Ammon's horn (tissue), 1 donor: ENCODE results near the gene WDR1.

Source experiments
- DNase-seq: peaks from one replicate; pipeline ENCODE4 v3.0.0-alpha.2; 2016; ENCODE audit warnings: low spot score

Gene WDR1

DNA sequence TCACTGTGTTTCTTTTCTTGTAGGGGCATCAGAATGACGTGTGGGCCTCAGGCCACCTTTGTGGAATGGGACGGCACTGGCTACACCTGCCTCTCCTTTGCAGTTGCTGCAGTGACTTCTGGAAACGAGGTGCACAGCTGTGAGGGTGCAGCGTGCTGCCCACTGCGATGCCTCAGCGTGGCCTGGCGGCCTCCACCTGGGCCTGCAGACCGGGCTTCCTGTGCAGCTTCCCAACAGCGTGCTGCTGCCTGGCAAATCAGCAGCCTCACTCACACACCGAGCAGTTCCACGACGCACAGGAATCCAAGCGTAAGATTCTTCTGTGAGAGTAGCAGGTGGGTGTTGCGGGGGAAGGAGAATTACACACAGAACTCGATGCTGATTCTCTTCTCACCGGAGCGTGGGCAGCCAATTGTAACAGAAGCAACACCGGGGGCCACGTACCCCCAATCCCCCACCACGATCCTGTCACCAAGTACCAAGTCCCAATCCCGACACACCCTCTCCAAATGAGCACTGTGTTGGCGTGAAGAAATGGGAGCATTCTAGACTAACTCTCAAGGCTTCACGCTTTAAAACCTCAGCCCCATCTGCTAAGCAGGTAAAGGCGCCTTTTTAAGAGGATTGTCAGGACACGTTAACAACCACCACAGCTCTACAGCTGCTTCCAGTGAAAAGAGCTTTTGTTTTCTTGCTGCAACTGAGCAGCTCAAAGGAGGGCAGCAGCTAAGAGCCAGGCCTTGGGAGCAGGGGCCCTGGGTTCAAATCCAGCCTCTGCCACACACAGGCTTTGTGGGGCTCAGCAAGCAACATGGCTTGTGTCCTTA lies 16.9 kb downstream of the WDR1 start:
- DNase-seq, result peak; percentile 64

DNA sequence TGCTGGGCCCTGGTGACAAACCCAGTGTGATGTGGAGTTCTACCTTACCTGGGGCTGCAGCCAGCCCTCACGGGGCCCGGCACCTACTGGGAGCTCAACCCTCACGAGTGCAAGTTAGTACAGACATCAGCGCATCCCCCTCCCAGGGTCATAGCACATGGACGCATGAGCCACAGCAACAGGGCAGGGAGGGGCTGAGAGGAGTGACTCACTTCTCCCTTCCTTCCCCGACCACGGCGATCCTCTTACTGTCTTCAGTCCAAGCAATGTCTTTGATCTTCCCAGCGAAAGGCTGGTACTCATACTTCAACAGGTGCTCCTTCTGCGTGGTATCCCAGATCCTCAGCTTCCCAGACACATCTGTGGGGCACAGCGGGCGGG lies 17.8 kb downstream of the WDR1 start:
- DNase-seq, result no peak

DNA sequence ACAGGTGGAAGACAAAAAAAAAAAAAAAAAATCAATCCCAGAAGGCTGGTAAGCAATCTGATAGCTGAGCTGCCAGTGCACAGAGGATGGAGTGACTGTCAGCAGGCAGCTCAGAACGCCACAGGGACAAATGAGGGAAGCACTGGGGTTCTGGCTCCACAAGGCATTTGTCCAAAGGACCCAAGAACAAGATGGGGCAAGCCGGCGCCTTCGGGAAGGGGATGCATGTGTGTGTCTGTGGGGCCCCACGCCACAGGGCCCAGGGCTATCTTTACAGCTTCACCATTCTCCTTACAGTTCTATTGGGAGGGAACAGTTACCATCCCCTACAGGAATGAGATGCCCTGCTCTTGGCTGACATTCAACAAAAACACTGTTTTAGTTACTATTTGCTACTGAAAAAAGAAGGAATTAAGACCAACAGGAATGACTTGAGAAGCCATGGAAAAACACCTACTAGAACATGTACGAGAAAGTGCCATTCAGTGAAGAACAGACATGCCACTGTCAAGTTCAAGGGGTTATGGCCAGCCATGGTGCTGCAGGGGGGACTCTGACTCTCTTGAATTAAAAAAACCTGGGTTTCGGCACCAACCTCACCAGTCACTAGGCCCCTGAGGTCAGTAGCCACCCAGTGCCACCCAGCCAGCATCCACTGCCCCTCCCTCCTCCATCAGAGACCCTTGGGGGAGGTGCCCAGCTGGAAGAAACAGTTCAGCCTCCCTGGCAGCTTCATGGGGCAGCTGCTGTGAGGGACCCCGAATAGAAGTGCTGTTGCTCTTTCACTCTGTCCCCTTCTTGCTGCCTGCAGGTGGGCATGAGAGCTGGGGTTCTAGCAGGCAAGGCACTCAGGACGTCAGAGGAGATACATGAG lies 18.5 kb downstream of the WDR1 start:
- no peak for DNase-seq

DNA sequence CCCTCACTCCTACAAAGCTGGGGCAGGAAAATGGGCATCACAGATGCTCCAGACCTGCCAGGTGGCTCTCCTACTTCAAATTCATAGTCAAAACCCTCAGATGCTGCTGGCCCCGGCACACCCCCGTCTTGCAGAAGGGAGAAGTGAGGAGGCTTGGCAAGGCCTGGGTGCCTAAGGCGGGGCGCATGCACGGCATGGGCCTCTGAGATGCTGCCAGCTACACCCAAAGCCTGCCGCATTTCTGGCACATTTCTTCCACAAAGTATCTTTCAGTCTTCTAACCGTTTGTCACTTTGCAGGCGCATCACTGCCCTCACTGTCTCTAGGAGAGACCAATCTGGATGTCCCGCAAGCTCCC lies 19.6 kb downstream of the WDR1 start:
- no peak for DNase-seq

DNA sequence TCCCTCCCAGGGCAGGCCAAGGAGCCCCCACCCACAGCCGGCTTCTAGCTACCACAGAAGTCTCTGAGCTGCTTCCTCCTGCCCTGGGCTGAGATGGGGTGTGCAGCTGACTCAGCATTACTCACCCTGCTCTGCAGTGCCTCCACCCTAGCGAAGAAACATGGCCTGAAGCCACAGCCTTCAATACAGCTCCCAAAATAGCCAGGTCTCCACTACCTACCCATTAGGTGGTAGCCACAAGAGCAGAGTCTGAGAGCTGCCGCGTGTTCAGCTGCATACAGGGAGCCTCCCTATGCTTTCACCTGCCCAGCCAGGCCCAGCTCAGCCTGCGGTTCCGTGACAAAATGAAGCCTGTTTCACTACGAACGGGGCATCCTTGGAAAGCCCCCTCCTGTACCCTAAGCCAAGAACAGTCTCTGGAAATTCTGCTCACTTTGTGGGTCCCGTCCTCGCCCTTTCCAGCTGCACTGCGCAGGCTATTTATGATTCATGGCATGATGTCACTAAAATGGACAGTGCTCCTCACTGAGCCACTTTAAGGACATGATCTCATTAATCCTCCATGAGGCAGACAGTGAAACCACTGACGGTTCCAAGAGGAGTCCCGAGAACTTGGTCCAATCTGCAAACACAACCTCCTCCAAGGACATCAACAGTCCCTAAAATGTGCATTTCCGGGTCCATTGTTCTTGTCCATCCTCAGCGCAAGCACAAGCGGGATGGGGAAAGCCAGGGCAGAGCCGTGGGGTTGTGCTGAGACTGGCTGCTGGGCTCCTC lies 20.2 kb downstream of the WDR1 start:
- peak; percentile 80 for DNase-seq

DNA sequence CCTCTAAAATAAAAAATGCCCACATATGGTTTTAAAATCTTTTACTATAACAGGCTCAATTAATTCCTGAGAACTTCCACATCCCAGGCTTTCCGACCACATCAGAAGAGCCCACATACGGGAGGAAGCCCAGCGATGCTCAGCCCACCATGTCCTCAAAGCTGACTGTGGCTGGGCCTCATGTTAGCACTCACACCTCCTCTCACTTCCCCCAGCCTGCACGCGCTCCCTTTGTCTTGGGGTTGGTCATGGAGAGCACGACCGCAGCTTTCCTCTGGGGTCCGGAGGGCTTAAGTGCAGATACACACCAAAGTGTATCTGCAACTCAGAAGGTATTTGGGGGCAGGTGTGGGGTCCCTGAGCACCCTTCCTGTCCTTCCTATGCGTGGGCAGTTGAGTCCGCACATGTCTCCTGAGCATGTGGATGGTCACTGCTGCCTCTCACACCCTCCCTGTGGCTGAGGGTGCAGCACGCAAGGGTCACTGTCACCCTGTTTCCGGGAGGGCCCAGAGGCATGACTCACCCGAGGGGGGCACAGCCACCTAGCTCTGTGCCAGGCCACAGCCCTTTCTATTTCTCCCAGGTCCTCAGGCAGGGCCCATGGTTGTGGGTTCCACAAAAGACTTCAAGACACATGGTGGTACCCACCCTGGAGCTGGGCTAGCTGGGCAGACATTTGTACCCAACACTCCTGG lies 21.2 kb downstream of the WDR1 start:
- DNase-seq, result no peak

DNA sequence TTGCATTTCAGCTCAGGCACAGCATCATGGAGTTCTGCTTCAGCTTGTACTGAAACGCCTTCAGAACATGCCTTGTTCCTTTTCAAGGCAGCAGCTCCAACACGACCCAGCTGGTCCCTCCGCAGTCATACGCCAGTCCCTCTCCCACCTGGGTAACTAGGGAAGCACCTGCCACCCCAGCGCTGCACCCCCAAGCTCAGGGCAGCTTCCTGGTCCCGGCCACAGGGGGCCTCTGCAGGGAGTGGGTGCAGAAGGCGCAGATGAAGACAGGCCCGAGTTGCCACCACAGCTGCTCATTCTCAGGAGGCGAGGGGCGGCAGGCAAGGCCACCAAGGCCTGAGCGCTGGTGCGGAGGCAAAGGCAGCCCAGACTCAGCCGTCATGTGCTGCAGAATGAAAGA lies 21.8 kb downstream of the WDR1 start:
- DNase-seq, result no peak

DNA sequence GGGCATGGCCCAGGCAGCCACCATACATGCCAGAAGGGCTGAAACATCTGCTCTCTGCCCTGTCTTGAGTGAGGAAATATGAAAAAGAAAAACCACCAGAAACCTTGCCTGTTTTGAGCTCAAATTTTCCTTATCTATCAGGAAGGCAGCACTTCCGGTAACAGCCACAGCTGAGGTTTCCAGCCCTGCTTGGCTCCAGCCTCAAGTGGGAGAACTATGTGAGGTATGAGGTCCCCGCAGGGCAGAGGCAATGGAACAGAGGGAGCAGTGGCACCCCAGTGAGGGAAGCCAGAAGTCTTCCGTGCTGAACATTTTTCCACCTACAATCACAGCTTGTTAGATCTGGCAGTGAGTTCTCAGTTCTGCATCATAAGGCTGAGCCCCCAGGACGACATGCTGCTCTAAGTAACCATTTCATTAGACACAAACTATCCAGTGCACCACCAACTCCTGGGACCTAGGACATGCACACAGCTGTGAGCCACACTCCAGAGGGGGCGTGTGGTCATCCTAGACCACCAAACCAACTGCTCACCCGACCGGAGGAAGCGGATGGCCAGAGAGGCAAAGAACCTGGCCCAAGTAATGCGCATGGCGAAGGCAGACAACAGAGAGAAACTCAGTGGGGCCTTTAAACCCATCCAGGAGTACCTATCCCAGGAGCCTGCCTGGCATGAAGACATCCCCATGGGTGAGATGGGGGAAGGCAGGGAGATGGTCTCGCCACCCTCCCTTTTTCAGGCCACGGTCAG lies 22.6 kb downstream of the WDR1 start:
- DNase-seq, result peak; percentile 57

DNA sequence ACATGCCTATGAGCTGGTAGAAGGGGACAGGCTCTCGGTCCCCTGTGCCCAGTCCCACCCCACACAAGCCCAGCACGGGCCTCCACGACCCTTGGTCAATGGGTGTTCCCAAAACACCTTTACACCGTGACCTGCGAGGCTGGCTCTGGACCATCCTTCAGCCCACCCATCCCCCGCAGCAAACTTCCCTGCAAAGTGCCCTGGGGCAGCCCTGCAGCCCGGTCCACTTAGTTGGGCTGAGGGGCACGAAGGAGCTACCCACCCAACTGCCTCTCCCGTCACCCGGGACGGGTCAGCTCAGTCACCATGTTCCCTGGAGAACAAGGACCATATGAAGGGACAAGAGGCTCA lies 23.4 kb downstream of the WDR1 start:
- no peak for DNase-seq

DNA sequence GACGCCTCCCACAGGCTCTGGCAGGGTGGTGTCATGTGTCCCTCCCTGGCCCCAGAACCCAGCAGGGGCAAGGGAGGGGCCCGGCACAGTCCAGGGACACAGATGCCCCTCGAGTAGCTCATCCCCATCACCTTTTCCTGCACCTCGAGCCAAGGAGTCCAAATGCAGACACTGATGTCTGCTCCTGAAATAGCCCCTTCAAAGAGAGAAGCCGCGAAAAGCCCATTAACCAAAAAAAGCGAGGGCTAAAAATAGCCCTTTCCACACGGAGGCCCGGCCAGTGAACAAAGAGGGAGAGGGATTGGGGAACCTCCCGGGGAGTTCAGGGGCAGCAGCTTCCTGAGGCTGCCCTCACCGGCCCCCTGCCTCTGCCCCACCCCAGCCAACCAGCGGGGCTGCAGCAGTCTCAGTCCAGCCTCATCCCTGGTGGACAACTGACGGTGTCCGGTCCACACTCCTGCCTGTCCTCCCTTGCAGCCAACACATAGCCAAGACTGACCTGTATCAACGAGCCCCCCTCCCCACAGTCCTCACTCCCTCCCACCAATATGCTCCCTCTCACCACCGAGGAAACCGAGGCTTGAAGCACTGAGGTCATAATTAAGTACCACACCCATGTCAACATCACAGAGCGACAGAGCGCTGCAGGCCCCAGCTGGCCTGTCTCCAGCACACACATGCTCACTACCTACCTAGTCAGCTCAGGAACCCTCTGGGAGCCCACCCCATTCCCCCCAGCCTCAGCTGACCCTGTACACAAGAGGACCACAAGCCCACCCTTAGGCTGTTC lies 23.9 kb downstream of the WDR1 start:
- DNase-seq, result no peak

DNA sequence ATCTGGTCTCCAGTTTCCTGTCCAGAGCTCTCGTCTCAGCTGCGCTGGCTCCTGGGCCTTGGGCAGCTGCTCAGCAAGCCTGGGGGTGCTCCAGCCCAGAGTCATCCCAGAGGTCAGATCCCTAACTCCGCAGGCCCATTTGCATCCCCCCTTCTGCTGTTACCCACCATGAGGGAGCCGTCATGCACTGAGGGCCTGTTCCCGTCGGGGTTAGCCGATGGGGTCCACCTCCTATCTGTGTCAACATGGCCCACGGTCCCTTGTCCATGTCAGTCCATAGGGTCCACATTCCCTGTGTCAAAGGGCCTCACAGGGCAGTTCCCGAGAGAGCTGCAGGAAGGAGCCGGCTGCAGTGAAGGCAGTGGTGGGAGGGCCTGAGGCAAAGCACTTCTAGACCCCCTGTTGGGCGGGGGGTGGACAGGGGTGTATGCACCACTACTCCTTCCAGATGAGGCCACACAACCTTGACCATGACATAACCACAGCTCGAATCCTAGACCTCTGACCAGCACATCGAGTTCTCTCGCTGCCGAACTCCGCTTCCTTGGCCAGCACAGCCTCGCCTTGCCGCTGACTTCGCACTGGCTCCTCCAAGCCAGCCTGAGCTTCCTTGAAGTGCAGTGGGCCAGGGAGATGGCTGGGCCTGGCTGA lies 24.9 kb downstream of the WDR1 start:
- no peak for DNase-seq

DNA sequence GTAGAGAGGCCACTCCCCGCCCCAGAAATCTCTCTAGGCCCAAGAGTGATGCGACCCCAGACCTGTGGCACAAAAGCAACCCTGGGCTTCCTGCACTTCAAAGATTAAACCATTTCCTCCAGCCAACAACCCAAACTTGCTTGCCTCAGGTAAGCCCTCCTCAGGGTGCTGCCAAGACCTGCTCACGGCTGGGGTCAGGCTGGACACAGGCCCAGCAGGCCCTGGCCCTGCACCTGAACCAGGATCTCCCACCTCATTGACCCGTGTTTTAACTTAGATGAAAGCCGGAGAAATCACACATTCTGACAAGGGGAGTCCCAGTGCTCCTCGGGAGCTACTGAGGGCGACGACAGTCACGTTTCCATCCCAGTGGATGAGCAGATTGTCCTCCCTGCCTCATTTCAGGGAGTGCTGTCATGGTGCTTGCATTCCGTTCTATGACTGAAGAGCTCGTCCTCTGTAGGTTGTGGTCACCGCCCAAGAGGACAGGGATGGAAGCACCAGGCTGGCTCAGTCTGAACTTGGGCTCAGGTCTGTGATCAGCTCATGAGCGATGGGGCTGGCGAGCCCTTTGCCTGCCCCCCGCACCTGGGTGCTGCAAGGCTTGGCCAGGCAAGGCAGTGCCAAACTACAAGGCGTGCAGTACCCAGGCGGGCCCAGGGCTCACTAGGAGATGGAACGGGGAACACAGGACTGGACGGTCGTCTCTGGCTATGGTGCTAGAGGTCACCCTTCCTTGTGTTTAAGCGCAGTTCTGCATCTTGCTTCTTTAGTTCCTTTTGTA lies 25.9 kb downstream of the WDR1 start:
- no peak for DNase-seq

DNA sequence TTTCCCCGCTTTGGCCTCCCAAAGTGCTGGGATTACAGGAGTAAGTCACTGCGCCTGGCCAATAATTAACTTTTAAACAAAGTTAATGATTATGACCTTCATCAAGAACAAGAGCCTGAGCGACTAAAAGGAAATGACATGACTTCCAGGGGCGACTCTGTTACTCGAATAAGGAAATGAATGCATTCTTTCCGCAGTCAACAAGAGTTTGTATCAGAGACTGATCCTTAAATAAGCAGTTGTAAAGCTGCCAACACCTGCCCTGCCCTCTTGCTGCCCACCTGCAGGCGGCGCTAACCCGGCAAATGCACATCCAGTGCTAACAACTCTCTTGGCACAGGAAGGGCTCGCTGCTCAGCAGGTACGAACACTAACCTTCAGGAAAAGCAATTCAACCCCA lies 27.3 kb downstream of the WDR1 start:
- DNase-seq, result no peak

DNA sequence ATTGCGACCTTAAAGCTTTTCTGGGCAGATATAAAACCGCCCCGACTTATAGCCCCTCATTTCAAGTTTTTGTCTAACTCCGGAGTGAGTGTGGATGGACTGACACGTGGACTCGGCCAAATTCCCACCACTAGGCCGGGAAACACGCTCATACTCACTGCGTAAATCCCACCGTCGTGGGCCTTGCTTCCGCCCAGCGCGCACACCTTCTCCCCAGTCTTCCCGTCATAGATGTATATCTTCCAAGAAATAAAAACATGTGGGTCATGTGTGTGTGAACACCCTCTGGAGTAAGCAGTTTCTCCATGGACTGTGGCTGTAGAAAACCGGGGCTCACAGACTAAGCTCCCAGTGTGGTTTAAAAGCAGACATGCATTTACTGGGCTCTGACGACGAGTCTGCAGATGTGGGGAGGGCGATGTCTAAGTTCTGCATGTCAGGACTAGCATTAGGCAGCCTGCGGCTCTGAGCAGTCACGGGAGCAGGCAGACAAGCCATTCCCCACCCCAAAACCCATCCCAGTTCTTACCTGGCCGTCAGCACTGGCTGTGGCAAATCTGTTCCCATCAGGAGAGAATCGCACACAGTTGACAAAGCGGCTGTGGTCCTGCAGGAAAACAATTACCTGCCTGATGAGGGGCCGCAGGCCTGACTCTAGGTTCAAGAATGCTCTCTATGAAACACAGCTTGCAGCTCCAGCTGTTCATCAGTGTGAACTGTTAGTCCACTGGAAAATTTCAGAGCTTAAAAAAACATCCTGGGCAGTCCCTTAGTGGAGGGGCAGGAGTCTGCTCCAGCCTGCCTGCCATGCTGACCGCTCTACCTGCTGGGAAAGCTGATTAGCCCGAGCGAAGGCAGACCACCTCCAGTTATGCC lies 28.2 kb downstream of the WDR1 start:
- DNase-seq, result no peak

DNA sequence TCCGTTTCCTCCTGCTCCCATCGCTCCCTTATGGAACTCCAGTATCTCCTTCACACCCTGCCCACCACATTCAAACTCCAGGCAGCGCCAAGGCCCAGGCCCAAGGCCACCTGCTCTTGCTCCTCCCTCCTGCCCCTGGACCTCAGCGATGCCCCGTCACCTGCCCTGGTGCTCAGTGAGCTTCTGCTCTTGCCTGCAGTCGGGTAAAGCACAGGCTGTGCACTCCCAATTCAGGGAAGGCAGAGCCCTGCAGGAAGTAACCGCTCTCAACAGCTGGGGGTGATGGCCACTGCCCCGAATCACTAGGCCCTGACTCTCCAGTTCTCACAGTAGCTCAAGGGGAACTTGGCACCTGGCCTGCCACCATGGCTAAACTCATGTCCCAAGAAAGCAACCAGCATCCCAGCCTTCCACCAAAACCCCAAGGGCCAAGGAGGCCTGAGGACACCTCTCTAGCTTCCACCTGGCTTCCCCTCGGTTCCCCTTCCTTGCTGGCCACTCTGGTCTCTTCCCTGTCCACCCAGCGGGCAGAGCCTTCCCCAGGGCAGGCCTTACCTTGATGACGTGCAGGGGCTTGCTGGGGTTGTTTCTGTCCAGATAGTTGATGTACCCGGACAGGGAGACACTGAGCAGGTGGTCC lies 29.3 kb downstream of the WDR1 start:
- no peak for DNase-seq

DNA sequence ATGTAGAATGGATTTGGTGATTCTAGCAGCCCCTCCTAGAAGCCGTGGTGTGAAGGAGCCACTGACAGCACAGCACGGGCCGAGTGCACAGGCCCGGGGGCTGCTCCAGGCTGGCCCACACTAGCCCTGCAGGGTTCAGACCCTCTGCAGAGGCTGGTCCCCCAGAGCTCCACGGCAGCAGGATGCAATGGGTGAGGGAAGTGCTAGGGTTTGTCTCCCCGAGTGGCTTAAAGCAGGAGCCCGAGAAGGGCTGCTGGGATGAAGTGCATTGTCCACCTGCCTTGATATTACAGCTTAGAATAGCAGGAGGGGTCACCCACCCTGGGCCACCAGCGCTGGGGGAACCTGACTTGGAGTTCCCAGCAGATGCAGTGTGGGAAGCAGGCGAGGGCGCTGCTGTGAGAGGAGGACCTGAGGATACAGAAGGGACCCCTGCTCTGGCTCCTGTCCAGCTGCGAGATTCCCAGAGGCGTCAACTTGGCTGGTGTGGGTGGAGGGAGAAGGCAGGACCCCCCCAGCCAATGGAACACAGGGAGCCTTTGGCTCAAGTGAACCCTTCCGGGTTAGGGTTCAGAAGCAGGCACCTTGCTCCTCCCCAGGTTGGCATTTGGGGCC lies 30.0 kb downstream of the WDR1 start:
- no peak for DNase-seq

DNA sequence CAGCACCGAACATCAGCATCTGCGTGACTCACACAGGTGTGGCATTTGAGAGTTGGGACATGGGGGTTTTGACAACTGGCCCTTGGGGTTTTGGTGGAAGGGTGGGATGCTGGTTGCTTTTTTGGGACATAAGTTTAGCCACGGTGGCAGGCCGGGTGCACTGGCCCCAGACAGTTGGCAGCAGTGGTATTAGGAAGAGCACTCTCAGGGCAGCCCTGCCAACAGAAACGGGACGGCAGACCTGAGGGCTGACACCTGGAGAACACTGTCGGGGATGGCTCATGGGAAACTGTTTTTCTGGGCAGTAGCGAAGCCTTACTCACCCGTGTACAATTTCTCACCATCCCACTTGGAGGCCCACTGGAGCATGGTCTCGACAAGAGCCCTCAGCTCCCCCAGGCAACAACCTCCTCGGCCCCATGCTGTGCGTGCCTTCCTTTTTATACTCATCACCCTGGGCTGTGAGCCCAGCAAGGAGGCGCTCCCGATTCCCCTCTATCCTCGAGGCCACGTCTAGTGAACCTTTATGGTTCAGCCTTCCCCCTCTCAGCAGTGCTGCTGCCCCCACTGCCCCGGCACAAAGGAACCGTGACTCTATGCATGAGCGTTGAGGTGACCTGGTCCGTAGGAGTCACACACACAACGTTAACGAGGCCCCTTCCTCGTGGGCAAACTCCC lies 30.6 kb downstream of the WDR1 start:
- no peak for DNase-seq
